Ascending aorta (tissue), 2 donors: Measurements from ENCODE around the gene FKBP7. TPM values are rescaled to one million over a fixed set of nuclear protein-coding genes. Genes with fewer than 3 reads are reported as not detected.
A peak's percentile ranks its signal among the peaks of the same experiment; 100 is the strongest.

Experiments used
- DNase-seq, 2 donors: peaks; one replicate each; pipeline ENCODE4 v3.0.0-alpha.2; 2019; ENCODE audit warnings: low spot score in 2 of 2
- H3K27ac ChIP-seq, 2 donors: fragments of 200-600 bp; sonication (generic); one replicate each; pipeline ENCODE4 v1.5.1; 2016 to 2017; ENCODE audit warnings: mild to moderate bottlenecking in 1 of 2
- H3K27me3 ChIP-seq: fragments of 200-600 bp; sonication (generic); one replicate; pipeline ENCODE4 v1.5.1; 2017
- H3K36me3 ChIP-seq, 2 donors: fragments of 200-600 bp; sonication (generic); one replicate each; pipeline ENCODE4 v1.5.1; 2016
- H3K4me1 ChIP-seq, 2 donors: fragments of 200-600 bp; sonication (generic); one replicate each; pipeline ENCODE4 v1.5.1; 2016 to 2017; ENCODE audit warnings: mild to moderate bottlenecking in 1 of 2
- H3K4me3 ChIP-seq, 2 donors: fragments of 200-600 bp; sonication (generic); one replicate each; pipeline ENCODE4 v1.5.1; 2016 to 2017; ENCODE audit warnings: mild to moderate bottlenecking in 1 of 2
- H3K9me3 ChIP-seq, 2 donors: fragments of 200-600 bp; sonication (generic); one replicate each; pipeline ENCODE4 v1.5.1; 2016
- CTCF ChIP-seq, 3 experiments: fragments of 200-600 bp in 2 of 3; fragments of 450-650 bp in 1 of 3; sonication (generic) in 2 of 3; IDR thresholded peaks; one replicate each; pipeline ENCODE4 v1.5.1; 2016 to 2019; ENCODE audit warnings: antibody characterized with exemption in 3 of 3, mild to moderate bottlenecking in 1 of 3, moderate library complexity in 1 of 3
- intact Hi-C: fragments of 100-400 bp; cut with DNase I; formaldehyde crosslinking; loops from one replicate; pipeline ENCODE4 v1.15.1; 2023
- total RNA-seq: library from RNA; depleted of rRNA; stranded (reverse); fragments of >200 nt; gene quantifications from one replicate; pipeline ENCODE4 v1.1.0, GENCODE V29; 2016

Gene FKBP7
- total RNA-seq, 1 donor from 2014 or later, result 7.7 TPM

- H3K27ac ChIP-seq, result no peak overlapping the region
These were observed 6.0 kb upstream of the FKBP7 start for GRCh38 chr2:178484245-178485041.

GRCh38 chr2:178482437-178482836 is 4.0 kb upstream of the FKBP7 start:
- no peak for TF ChIP-seq CTCF (IDR thresholded peaks at IDR 0.05)
- H3K27me3 ChIP-seq, result no peaks in the 10 kb centered on the region
- H3K36me3 ChIP-seq, result peaks cover 0 to 6% of the 10 kb centered on the region in 2 donors
- no peaks in the 10 kb centered on the region for H3K9me3 ChIP-seq
- no peak overlapping the region for H3K27ac ChIP-seq
- H3K4me1 ChIP-seq, result peaks cover 0 to 43% of the 10 kb centered on the region in 2 donors
- intact Hi-C loops, result loop anchor here (5.0 kb wide), 2 partner anchors 40 to 290 kb away; partner anchors contain the start of gene OSBPL6
- no peak for DNase-seq
- H3K4me3 ChIP-seq, result peak overlapping the region; percentile 86 to 89

More at GRCh38 chr2:178484245-178485041, 6.0 kb upstream of the FKBP7 start:
- H3K36me3 ChIP-seq, result peaks cover 0 to 7% of the 10 kb centered on the region in 2 donors
- H3K9me3 ChIP-seq, result no peaks in the 10 kb centered on the region
- no peak overlapping the region for H3K4me3 ChIP-seq
- H3K27me3 ChIP-seq, result no peaks in the 10 kb centered on the region
- TF ChIP-seq CTCF (IDR thresholded peaks at IDR 0.05), result no peak
- DNase-seq, result no peak
- intact Hi-C loops, result loop anchor here (5.0 kb wide), 2 partner anchors 38 to 292 kb away; partner anchors contain the start of gene OSBPL6
- peaks cover 0 to 42% of the 10 kb centered on the region in 2 donors for H3K4me1 ChIP-seq

- Histone ChIP-seq H3K9me3 (no peaks in the 10 kb centered on the region), H3K4me3 (peak within 1 kb of the TSS; percentile 86 to 89), H3K27ac (peak within 1 kb of the TSS; percentile 78 to 94), H3K27me3 (no peaks in the 10 kb centered on the region), H3K36me3 (no peaks in the 10 kb centered on the region), H3K4me1 (peaks cover 0 to 39% of the 10 kb centered on the region in 2 donors)
- peak; percentile 86 to 99 for DNase-seq
- TF ChIP-seq CTCF (IDR thresholded peaks at IDR 0.05), result no peak
- intact Hi-C loops, result loop anchor here (1.0 to 5.0 kb wide), 4 partner anchors 42 to 408 kb away; partner anchors contain the start of genes OSBPL6 and PDE11A
These were observed 2.1 kb upstream of the FKBP7 start, which contains the start of gene PLEKHA3 for GRCh38 chr2:178480227-178481181. Gene PLEKHA3, plus strand, starts transcription at chr2:178480457. Its CDS starts 413 bp downstream, at chr2:178480870.

- DNase-seq, result no peak
- no peak for TF ChIP-seq CTCF (IDR thresholded peaks at IDR 0.05)
- Histone ChIP-seq H3K27me3 (no peaks in the 10 kb centered on the region), H3K4me1 (peaks cover 0 to 32% of the 10 kb centered on the region in 2 donors), H3K36me3 (no peaks in the 10 kb centered on the region), H3K4me3 (peak overlapping the region; percentile 86 to 89), H3K9me3 (no peaks in the 10 kb centered on the region), H3K27ac (peak overlapping the region; percentile 78 to 94)
- intact Hi-C loops, result loop anchor here (1.0 to 10.0 kb wide), 6 partner anchors 43 to 1205 kb away; partner anchors contain the start of genes OSBPL6, PDE11A and RBM45
These were observed 1.4 kb upstream of the FKBP7 start for GRCh38 chr2:178479758-178480226.

- DNase-seq, result no peak
- Histone ChIP-seq H3K27me3 (no peaks in the 10 kb centered on the region), H3K4me1 (peaks cover 0 to 28% of the 10 kb centered on the region in 2 donors), H3K9me3 (no peaks in the 10 kb centered on the region), H3K27ac (peak overlapping the region; percentile 78 to 94), H3K36me3 (no peaks in the 10 kb centered on the region), H3K4me3 (peak overlapping the region; percentile 77 to 89)
- intact Hi-C loops, result loop anchor here (5.0 to 10.0 kb wide), 2 partner anchors 367 to 1204 kb away; partner anchors contain the start of gene RBM45
- no peak for TF ChIP-seq CTCF (IDR thresholded peaks at IDR 0.05)
These were observed 846 bp upstream of the FKBP7 start for GRCh38 chr2:178479275-178479616.
